Measurements from ENCODE around the gene HEPN1.
A peak's percentile ranks its signal among the peaks of the same experiment; 100 is the strongest.

DNA sequence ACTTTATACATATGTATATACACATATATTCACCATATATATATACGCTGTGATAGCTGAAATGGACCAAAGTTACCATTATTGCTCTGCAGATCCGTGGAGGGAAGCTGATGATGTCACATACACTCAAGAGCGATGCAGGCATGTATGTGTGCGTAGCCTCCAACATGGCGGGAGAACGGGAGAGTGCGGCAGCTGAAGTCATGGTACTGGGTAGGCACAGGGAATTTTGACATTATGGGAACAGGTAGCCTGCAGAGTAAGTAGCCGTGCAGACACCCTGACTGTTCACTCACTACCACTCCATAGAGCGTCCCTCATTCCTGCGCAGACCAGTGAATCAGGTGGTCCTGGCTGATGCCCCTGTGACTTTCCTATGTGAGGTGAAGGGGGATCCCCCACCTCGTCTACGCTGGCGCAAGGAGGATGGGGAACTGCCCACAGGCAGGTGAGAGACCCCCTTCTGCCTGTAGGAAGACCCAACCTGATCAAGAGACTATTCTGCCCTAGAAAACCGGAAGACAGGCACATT lies 49.1 kb upstream of the HEPN1 start:
- TF ChIP-seq, protein P1, sequence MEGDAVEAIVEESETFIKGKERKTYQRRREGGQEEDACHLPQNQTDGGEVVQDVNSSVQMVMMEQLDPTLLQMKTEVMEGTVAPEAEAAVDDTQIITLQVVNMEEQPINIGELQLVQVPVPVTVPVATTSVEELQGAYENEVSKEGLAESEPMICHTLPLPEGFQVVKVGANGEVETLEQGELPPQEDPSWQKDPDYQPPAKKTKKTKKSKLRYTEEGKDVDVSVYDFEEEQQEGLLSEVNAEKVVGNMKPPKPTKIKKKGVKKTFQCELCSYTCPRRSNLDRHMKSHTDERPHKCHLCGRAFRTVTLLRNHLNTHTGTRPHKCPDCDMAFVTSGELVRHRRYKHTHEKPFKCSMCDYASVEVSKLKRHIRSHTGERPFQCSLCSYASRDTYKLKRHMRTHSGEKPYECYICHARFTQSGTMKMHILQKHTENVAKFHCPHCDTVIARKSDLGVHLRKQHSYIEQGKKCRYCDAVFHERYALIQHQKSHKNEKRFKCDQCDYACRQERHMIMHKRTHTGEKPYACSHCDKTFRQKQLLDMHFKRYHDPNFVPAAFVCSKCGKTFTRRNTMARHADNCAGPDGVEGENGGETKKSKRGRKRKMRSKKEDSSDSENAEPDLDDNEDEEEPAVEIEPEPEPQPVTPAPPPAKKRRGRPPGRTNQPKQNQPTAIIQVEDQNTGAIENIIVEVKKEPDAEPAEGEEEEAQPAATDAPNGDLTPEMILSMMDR (conservative IDR thresholded peaks at IDR 0.05; ENCODE audit: low read depth in 2 of 2) = no peak
- TF ChIP-seq, protein P2, sequence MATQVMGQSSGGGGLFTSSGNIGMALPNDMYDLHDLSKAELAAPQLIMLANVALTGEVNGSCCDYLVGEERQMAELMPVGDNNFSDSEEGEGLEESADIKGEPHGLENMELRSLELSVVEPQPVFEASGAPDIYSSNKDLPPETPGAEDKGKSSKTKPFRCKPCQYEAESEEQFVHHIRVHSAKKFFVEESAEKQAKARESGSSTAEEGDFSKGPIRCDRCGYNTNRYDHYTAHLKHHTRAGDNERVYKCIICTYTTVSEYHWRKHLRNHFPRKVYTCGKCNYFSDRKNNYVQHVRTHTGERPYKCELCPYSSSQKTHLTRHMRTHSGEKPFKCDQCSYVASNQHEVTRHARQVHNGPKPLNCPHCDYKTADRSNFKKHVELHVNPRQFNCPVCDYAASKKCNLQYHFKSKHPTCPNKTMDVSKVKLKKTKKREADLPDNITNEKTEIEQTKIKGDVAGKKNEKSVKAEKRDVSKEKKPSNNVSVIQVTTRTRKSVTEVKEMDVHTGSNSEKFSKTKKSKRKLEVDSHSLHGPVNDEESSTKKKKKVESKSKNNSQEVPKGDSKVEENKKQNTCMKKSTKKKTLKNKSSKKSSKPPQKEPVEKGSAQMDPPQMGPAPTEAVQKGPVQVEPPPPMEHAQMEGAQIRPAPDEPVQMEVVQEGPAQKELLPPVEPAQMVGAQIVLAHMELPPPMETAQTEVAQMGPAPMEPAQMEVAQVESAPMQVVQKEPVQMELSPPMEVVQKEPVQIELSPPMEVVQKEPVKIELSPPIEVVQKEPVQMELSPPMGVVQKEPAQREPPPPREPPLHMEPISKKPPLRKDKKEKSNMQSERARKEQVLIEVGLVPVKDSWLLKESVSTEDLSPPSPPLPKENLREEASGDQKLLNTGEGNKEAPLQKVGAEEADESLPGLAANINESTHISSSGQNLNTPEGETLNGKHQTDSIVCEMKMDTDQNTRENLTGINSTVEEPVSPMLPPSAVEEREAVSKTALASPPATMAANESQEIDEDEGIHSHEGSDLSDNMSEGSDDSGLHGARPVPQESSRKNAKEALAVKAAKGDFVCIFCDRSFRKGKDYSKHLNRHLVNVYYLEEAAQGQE (IDR thresholded peaks at IDR 0.05; ENCODE audit: unreplicated experiment) = no peak
- TF ChIP-seq ZNF462 (CRISPR knock-in tag; IDR thresholded peaks at IDR 0.05) = no peak
- no peak for TF ChIP-seq POLR2AphosphoS5 (IDR thresholded peaks at IDR 0.05; ENCODE audit: low read depth)
- peak; percentile 21 for TF ChIP-seq EZH2 (IDR thresholded peaks at IDR 0.05; ENCODE audit: low read depth, unreplicated experiment)
- no peak for TF ChIP-seq EZH2phosphoT487 (IDR thresholded peaks at IDR 0.05; ENCODE audit: unreplicated experiment)
- TF ChIP-seq, protein P3, sequence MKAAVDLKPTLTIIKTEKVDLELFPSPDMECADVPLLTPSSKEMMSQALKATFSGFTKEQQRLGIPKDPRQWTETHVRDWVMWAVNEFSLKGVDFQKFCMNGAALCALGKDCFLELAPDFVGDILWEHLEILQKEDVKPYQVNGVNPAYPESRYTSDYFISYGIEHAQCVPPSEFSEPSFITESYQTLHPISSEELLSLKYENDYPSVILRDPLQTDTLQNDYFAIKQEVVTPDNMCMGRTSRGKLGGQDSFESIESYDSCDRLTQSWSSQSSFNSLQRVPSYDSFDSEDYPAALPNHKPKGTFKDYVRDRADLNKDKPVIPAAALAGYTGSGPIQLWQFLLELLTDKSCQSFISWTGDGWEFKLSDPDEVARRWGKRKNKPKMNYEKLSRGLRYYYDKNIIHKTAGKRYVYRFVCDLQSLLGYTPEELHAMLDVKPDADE (IDR thresholded peaks at IDR 0.05) = no peak

Data from GM23338 (cell line).